Fibroblast of lung (primary cell): ENCODE measurements around the gene KIF1B. TPM values are rescaled to one million over a fixed set of nuclear protein-coding genes. Genes with fewer than 3 reads are reported as not detected.
"Not testable (repeated sequence)": the region's sequence is repeated elsewhere in the genome, so short reads cannot be mapped to it uniquely, and the experiment has no call there.

Experiments
- DNase-seq, 2 donors: peaks; one replicate each; pipeline versions ENCODE4 v3.0.0 to v3.0.0-alpha.2; 2010; ENCODE audit warnings: low read depth in 2 of 2
- H2AFZ ChIP-seq: 2 replicates; pipeline ENCODE4 v1.5.1; 2012; ENCODE audit warnings: low read length, control low read depth, inconsistent platforms
- H3K27ac ChIP-seq: 2 replicates; pipeline ENCODE4 v1.5.1; 2011; ENCODE audit warnings: low read length, control low read depth; ENCODE audit not compliant: insufficient read depth
- H3K27me3 ChIP-seq: 2 replicates; pipeline ENCODE4 v1.5.1; 2011; ENCODE audit warnings: mild to moderate bottlenecking, low read length; ENCODE audit not compliant: control insufficient read depth, insufficient read depth
- H3K36me3 ChIP-seq: 2 replicates; pipeline ENCODE4 v1.5.1; 2011; ENCODE audit warnings: low read length; ENCODE audit not compliant: control insufficient read depth, insufficient read depth
- H3K4me1 ChIP-seq: 2 replicates; pipeline ENCODE4 v1.5.1; 2011; ENCODE audit warnings: low read length; ENCODE audit not compliant: control insufficient read depth, insufficient read depth; ENCODE audit errors: extremely low read depth
- H3K4me2 ChIP-seq: 2 replicates; pipeline ENCODE4 v1.5.1; 2011; ENCODE audit warnings: low read length, control low read depth; ENCODE audit not compliant: insufficient read depth; ENCODE audit errors: extremely low read depth
- H3K4me3 ChIP-seq, 4 experiments: fragments of 200-600 bp in 1 of 4; sonication (generic) in 1 of 4; replicated peaks in 1 of 4; 2 replicates each; pipeline ENCODE4 v1.5.1; 2011 to 2016; ENCODE audit warnings: low read length in 4 of 4, low read depth in 3 of 4, mild to moderate bottlenecking in 3 of 4, control low read depth in 2 of 4, inconsistent platforms in 1 of 4, mixed read lengths in 1 of 4; ENCODE audit not compliant: insufficient read depth in 1 of 4; ENCODE audit errors: control extremely low read depth in 1 of 4
- H3K79me2 ChIP-seq: 2 replicates; pipeline ENCODE4 v1.5.1; 2012; ENCODE audit warnings: mild to moderate bottlenecking, low read length, inconsistent platforms; ENCODE audit not compliant: control insufficient read depth, insufficient read depth
- H3K9ac ChIP-seq: 2 replicates; pipeline ENCODE4 v1.5.1; 2011; ENCODE audit warnings: mild to moderate bottlenecking, low read length, control low read depth; ENCODE audit not compliant: insufficient read depth
- H3K9me3 ChIP-seq: 2 replicates; pipeline ENCODE4 v1.5.1; 2012; ENCODE audit warnings: low read depth, low read length; ENCODE audit not compliant: control insufficient read depth, insufficient read depth
- H4K20me1 ChIP-seq: 2 replicates; pipeline ENCODE4 v1.5.1; 2011; ENCODE audit warnings: low read length; ENCODE audit not compliant: control insufficient read depth, insufficient read depth; ENCODE audit errors: extremely low read depth
- EZH2 ChIP-seq: IDR thresholded peaks from 2 replicates; pipeline ENCODE4 v1.5.1; 2012; ENCODE audit warnings: low read length, control low read depth, mild to moderate bottlenecking; ENCODE audit errors: missing control alignments
- polyA plus RNA-seq, 2 donors: library from polyadenylated mRNA; depleted of rRNA in 1 of 2; stranded (reverse) in 1 of 2; unstranded in 1 of 2; fragments of >200 nt; gene quantifications; 2 replicates each; pipeline ENCODE4 v1.2.1, GENCODE V29; 2011 to 2012; ENCODE audit warnings: missing spikeins in 1 of 2
- total RNA-seq: library from RNA; depleted of rRNA; stranded (reverse); fragments of >200 nt; gene quantifications from 2 replicates; pipeline ENCODE4 v1.2.1, GENCODE V29; 2014
- TF ChIP-seq, protein P1 (sequence below), 2 donors: IDR thresholded peaks in 1 of 2; conservative IDR thresholded peaks in 1 of 2; 1 replicate in 1 of 2; 2 replicates in 1 of 2; pipeline ENCODE4 v1.5.1; 2011 to 2012; ENCODE audit warnings: low read length in 2 of 2, control low read depth in 1 of 2, inconsistent platforms in 1 of 2, low read depth in 1 of 2, mild to moderate bottlenecking in 1 of 2

KIF1B gene
- total and polyA plus RNA-seq, 2 donors (not counting 1 experiment from before 2014, with no cell fraction given) = 23.6 to 34.3 TPM

DNA sequence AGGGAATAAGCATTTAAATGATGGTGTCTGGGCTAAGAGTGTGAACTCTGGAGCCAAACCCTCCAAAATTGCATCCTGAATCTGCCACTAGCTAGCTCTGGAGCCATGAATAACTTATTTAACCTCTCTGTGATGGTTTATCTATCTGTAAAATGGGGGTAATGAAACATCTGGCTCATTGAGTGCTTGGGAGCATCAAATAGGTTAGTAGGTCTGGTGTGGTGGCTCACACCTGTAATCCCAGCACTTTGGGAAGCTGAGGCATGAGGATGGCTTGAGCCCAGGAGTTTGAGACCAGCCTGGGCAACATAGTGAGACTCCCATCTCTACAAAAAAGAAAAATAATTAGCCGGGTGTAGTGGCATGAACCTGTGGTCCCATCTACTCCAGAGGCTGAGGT lies 42.8 kb downstream of the KIF1B start:
- Histone ChIP-seq H3K9ac (no peak overlapping the region), H3K36me3 (no peaks in the 10 kb centered on the region), H3K27me3 (no peaks in the 10 kb centered on the region), H4K20me1 (no peaks in the 10 kb centered on the region), H2AFZ (no peak overlapping the region), H3K4me3 (no peak overlapping the region), H3K27ac (peak overlapping the region; percentile 67), H3K4me2 (no peak overlapping the region), H3K79me2 (peaks cover 61% of the 10 kb centered on the region), H3K9me3 (no peaks in the 10 kb centered on the region), H3K4me1 (peaks cover 11% of the 10 kb centered on the region)
- DNase-seq = no peak
- no peak for TF ChIP-seq EZH2
- TF ChIP-seq, protein P1, sequence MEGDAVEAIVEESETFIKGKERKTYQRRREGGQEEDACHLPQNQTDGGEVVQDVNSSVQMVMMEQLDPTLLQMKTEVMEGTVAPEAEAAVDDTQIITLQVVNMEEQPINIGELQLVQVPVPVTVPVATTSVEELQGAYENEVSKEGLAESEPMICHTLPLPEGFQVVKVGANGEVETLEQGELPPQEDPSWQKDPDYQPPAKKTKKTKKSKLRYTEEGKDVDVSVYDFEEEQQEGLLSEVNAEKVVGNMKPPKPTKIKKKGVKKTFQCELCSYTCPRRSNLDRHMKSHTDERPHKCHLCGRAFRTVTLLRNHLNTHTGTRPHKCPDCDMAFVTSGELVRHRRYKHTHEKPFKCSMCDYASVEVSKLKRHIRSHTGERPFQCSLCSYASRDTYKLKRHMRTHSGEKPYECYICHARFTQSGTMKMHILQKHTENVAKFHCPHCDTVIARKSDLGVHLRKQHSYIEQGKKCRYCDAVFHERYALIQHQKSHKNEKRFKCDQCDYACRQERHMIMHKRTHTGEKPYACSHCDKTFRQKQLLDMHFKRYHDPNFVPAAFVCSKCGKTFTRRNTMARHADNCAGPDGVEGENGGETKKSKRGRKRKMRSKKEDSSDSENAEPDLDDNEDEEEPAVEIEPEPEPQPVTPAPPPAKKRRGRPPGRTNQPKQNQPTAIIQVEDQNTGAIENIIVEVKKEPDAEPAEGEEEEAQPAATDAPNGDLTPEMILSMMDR (conservative IDR thresholded peaks at IDR 0.05 in 1 of 2, IDR thresholded peaks at IDR 0.05 in 1 of 2; ENCODE audit: low read depth in 1 of 2, low read length in 2 of 2) = no peak

DNA sequence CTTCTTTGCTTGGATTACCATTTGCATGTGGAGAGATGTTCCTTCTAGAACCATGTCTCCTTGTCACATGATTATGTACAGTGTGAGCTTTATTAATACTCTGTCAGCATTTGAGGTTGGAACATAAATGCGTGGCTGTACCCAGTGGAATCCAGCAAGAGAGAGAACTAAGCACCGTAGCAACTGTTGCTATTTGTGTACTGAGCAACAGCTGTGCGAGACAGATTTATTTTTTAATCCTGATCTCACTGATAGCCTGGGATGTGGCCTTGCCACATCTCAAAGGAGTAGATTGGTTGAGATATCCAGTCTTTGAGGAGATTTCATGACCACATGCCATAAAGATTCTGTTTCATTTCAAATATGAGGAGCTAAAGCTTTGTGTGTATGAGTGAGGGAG lies 43.4 kb downstream of the KIF1B start:
- H3K9me3 ChIP-seq = no peaks in the 10 kb centered on the region
- no peaks in the 10 kb centered on the region for H3K36me3 ChIP-seq
- H3K9ac ChIP-seq = no peak overlapping the region
- H3K79me2 ChIP-seq = peaks cover 55% of the 10 kb centered on the region
- DNase-seq = peak; percentile 87 to 92
- H3K4me3 ChIP-seq = no peak overlapping the region
- no peak overlapping the region for H3K4me2 ChIP-seq
- no peak overlapping the region for H2AFZ ChIP-seq
- TF ChIP-seq EZH2 = no peak
- TF ChIP-seq, protein P1 (conservative IDR thresholded peaks at IDR 0.05 in 1 of 2, IDR thresholded peaks at IDR 0.05 in 1 of 2; ENCODE audit: low read depth in 1 of 2, low read length in 2 of 2) = no peak
- H3K27me3 ChIP-seq = no peaks in the 10 kb centered on the region
- H3K4me1 ChIP-seq = peaks cover 11% of the 10 kb centered on the region
- H4K20me1 ChIP-seq = no peaks in the 10 kb centered on the region
- peak overlapping the region; percentile 67 for H3K27ac ChIP-seq

- Histone ChIP-seq H3K79me2 (peaks cover 23% of the 10 kb centered on the region), H3K27me3 (no peaks in the 10 kb centered on the region), H3K4me1 (peaks cover 6% of the 10 kb centered on the region), H4K20me1 (no peaks in the 10 kb centered on the region), H3K9me3 (no peaks in the 10 kb centered on the region), H3K4me3 (no peak overlapping the region), H3K9ac (no peak overlapping the region), H3K36me3 (peaks cover 2% of the 10 kb centered on the region), H2AFZ (no peak overlapping the region), H3K4me2 (no peak overlapping the region), H3K27ac (peak overlapping the region; percentile 43)
- TF ChIP-seq, protein P1 (conservative IDR thresholded peaks at IDR 0.05 in 1 of 2, IDR thresholded peaks at IDR 0.05 in 1 of 2; ENCODE audit: low read depth in 1 of 2, low read length in 2 of 2) = no peak
- TF ChIP-seq EZH2 = no peak
- DNase-seq = peak in 1 of 2 donors; percentile 54
Observed at GRCh38 chr1:10257851-10258250, 47.5 kb downstream of the KIF1B start.

DNA sequence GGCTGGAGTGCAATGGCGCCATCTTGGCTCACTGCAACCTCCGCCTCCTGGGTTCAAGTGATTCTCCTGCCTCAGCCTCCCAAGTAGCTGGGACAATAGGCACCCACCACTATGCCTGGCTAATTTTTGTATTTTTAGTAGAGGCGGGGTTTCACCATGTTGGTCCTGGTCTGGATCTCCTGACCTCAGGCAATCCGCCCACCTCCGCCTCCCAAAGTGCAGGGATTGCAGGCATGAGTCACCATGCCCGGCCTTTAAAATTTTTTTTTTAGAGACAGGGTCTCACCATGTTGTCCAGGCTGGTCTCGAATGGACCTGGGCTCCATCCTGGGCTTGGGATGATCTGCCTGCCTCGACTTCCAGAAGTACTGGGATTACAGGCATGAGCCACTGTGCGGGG lies 49.2 kb downstream of the KIF1B start:
- H3K79me2 ChIP-seq = peaks cover 13% of the 10 kb centered on the region
- H3K4me3 ChIP-seq, H4K20me1 ChIP-seq, H3K4me2 ChIP-seq, H3K27me3 ChIP-seq, H3K9me3 ChIP-seq, DNase-seq, H2AFZ ChIP-seq, H3K27ac ChIP-seq, H3K4me1 ChIP-seq, H3K36me3 ChIP-seq, H3K9ac ChIP-seq: not testable (repeated sequence)
